ENCODE data around the gene FEM1A. TPM values are rescaled to one million over a fixed set of nuclear protein-coding genes. Genes with fewer than 3 reads are reported as not detected.

FEM1A gene
- total RNA-seq, 1 experiment from 2014 or later, result 17.7 TPM

DNA sequence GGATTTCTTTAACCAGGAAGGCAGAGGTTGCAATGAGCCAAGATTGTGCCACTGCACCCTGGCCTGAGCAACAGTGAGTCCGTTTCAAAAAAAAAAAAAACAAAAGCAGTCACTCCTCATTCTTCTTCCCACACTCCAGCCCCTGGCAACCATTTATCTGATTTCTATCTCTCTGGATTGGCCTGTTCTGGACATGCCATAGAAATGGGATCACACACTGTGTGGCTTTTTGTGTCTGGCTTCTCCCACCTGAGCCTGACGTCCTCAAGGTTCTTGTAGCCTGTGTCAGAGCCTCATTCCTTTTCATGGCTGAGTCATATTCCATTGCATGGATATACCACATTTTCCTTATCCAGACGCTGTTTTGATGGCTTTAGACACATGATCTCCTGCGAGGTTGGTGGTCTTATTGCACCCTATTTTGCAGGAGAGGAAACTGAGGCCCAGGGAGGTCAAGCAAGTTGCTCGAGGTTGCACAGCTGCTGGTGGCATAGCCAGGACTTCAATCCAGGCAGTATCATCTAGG lies 15.8 kb upstream of the FEM1A start:
- 0 out of 2 replicates have a peak, but pooled peaks cover 4% of the 10 kb centered on the region for H3K27me3 ChIP-seq (ENCODE audit: insufficient read depth, low read length)
- no peaks in the 10 kb centered on the region for H4K20me1 ChIP-seq (ENCODE audit: insufficient read depth)
- H2AFZ ChIP-seq (ENCODE audit: low read depth, low read length, poor library complexity, severe bottlenecking), result no peak overlapping the region
- H3K4me1 ChIP-seq (ENCODE audit: control insufficient read depth in 1 of 2, insufficient read depth in 2 of 2, low read length in 2 of 2), result peaks cover 10 to 21% of the 10 kb centered on the region in 2 experiments
- no peaks in the 10 kb centered on the region for H3K36me3 ChIP-seq (ENCODE audit: control insufficient read depth in 1 of 2, insufficient read depth in 2 of 2, low read length in 2 of 2)
- TF ChIP-seq ELF1 (IDR thresholded peaks at IDR 0.05; ENCODE audit: borderline replicate concordance, low read depth) (no peak), JUND (IDR thresholded peaks at IDR 0.05) (no peak), EGR1 (IDR thresholded peaks at IDR 0.05; ENCODE audit: low read depth) (no peak), YY1 (IDR thresholded peaks at IDR 0.05; ENCODE audit: extremely low read depth, insufficient replicate concordance, low read depth, low read length) (no peak), ATF3 (IDR thresholded peaks at IDR 0.05) (no peak), RAD21 (IDR thresholded peaks at IDR 0.05; ENCODE audit: low read depth) (no peak), TCF7L2 (IDR thresholded peaks at IDR 0.05; ENCODE audit: borderline replicate concordance, extremely low read depth, insufficient read depth, insufficient read length) (no peak), CTCF (IDR thresholded peaks at IDR 0.05 in 2 of 3, conservative IDR thresholded peaks at IDR 0.05 in 1 of 3; ENCODE audit: borderline replicate concordance in 1 of 3, insufficient read depth in 1 of 3, low read depth in 2 of 3, low read length in 2 of 3) (no peak), SRF (IDR thresholded peaks at IDR 0.05; ENCODE audit: low read depth) (no peak), ZNF274 (IDR thresholded peaks at IDR 0.05; ENCODE audit: low read depth, low read length) (no peak), POLR2AphosphoS5 (IDR thresholded peaks at IDR 0.05; ENCODE audit: low read depth, low read length) (no peak), FOSL1 (IDR thresholded peaks at IDR 0.05; ENCODE audit: low read depth) (no peak), EZH2 (IDR thresholded peaks at IDR 0.05) (no peak), CEBPB (IDR thresholded peaks at IDR 0.05; ENCODE audit: low read depth) (no peak), EZH2phosphoT487 (IDR thresholded peaks at IDR 0.05; ENCODE audit: borderline replicate concordance) (no peak)
- TF ChIP-seq, protein P1, sequence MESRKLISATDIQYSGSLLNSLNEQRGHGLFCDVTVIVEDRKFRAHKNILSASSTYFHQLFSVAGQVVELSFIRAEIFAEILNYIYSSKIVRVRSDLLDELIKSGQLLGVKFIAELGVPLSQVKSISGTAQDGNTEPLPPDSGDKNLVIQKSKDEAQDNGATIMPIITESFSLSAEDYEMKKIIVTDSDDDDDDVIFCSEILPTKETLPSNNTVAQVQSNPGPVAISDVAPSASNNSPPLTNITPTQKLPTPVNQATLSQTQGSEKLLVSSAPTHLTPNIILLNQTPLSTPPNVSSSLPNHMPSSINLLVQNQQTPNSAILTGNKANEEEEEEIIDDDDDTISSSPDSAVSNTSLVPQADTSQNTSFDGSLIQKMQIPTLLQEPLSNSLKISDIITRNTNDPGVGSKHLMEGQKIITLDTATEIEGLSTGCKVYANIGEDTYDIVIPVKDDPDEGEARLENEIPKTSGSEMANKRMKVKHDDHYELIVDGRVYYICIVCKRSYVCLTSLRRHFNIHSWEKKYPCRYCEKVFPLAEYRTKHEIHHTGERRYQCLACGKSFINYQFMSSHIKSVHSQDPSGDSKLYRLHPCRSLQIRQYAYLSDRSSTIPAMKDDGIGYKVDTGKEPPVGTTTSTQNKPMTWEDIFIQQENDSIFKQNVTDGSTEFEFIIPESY (IDR thresholded peaks at IDR 0.05; ENCODE audit: extremely low read depth, insufficient replicate concordance, low read length), result no peak
- no peaks in the 10 kb centered on the region for H3K79me2 ChIP-seq (ENCODE audit: insufficient read depth, low read length)
- no TSS peak for BruUV-seq (replicated peaks)
- H3K9me2 ChIP-seq (ENCODE audit: insufficient read depth), result no peaks in the 10 kb centered on the region
- DNase-seq (ENCODE audit: low read depth, low spot score), result no peak
- ChIA-PET RAD21 (ENCODE audit: low non-redundant PET in 1 of 2, low total read pairs in 2 of 2, uncharacterized antibody in 2 of 2, unreplicated experiment in 2 of 2) (no interaction called here), POLR2A (no interaction called here), CTCF (no interaction called here)
- H3K4me3 ChIP-seq (replicated peaks in 1 of 2; ENCODE audit: low read depth in 1 of 2, low read length in 2 of 2), result no peak overlapping the region
- no peak overlapping the region for H3K4me2 ChIP-seq (ENCODE audit: low read length)
- peaks cover 0 to under 1% of the 10 kb centered on the region in 2 experiments; a peak in 1 of 4 replicates for H3K9me3 ChIP-seq (ENCODE audit: control insufficient read depth in 1 of 2, insufficient read depth in 1 of 2, low read depth in 1 of 2, low read length in 2 of 2)
- intact Hi-C loops (cut with micrococcal nuclease), result no loop called here
- no peak overlapping the region for H3K27ac ChIP-seq (ENCODE audit: low read depth, low read length)
- ATAC-seq, result no peak
- no peak overlapping the region for H3K9ac ChIP-seq (ENCODE audit: low read length)
